Right atrium auricular region (tissue), 2 donors: ENCODE results near the gene DGKZ. TPM values are rescaled to one million over a fixed set of nuclear protein-coding genes. Genes with fewer than 3 reads are reported as not detected.

Experiments used
- DNase-seq: peaks from one replicate; pipeline ENCODE4 v3.0.0-alpha.2; 2019; ENCODE audit warnings: low spot score
- H3K27ac ChIP-seq, 2 donors: fragments of 200-600 bp; sonication (generic); 1 replicate in 1 of 2; 2 replicates in 1 of 2; pipeline ENCODE4 v1.5.1; 2016 to 2019
- H3K27me3 ChIP-seq, 2 donors: fragments of 200-600 bp; sonication (generic); one replicate each; pipeline versions ENCODE4 v1.5.1 to v1.6.0; 2017 to 2019
- H3K36me3 ChIP-seq: fragments of 200-600 bp; sonication (generic); one replicate; pipeline ENCODE4 v1.5.1; 2016
- H3K4me1 ChIP-seq, 2 donors: fragments of 200-600 bp; sonication (generic); one replicate each; pipeline versions ENCODE4 v1.5.1 to v1.6.0; 2017 to 2019
- H3K4me3 ChIP-seq, 2 donors: fragments of 200-600 bp; sonication (generic); 1 replicate in 1 of 2; 2 replicates in 1 of 2; pipeline ENCODE4 v1.5.1; 2017 to 2019; ENCODE audit warnings: mild to moderate bottlenecking in 1 of 2, moderate library complexity in 1 of 2
- H3K9me3 ChIP-seq, 2 donors: fragments of 200-600 bp; sonication (generic); one replicate each; pipeline ENCODE4 v1.5.1; 2019
- CTCF ChIP-seq, 2 donors: fragments of 200-600 bp; sonication (generic); IDR thresholded peaks; one replicate each; pipeline ENCODE4 v1.5.1; 2019; ENCODE audit warnings: antibody characterized with exemption in 2 of 2
- total RNA-seq, 2 donors: library from RNA; depleted of rRNA; stranded (reverse); fragments of >200 nt; gene quantifications; one replicate each; pipeline ENCODE4 v1.1.0, GENCODE V29; 2016

Gene DGKZ
- total RNA-seq, 2 donors from 2014 or later, result 91.7 to 116 TPM

DNA sequence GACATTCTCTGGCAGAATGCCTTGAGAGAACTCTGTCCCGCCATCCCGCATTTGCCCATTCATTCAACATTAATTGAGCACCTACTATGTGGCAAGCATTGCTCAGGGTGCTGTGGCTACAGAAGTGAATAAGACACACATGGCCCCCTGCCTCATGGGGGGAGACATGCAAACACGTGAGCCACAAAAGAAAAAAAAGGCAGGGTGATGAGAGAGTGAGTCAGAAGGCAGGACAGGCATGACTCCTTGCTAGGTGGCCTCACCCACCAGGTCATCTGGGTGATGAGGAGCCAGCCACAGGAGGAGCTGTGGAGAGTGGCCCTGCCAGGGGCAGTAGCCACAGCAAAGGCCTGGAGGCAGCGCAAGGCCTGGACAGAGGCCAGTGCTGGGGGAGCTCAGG lies 39.4 kb downstream of the DGKZ start:
- no peaks in the 10 kb centered on the region for H3K9me3 ChIP-seq
- H3K4me1 ChIP-seq, result peaks cover 0 to 48% of the 10 kb centered on the region in 2 donors
- peaks cover 12 to 25% of the 10 kb centered on the region in 2 donors for H3K27me3 ChIP-seq
- H3K4me3 ChIP-seq, result no peak overlapping the region
- H3K27ac ChIP-seq, result no peak overlapping the region
- no peak for DNase-seq
- no peaks in the 10 kb centered on the region for H3K36me3 ChIP-seq
- no peak for TF ChIP-seq CTCF (IDR thresholded peaks at IDR 0.05)

- H3K4me1 ChIP-seq, result peaks cover 0 to 48% of the 10 kb centered on the region in 2 donors
- H3K27me3 ChIP-seq, result peaks cover 12 to 28% of the 10 kb centered on the region in 2 donors
- H3K4me3 ChIP-seq, result no peak overlapping the region
- DNase-seq, result no peak
- no peaks in the 10 kb centered on the region for H3K9me3 ChIP-seq
- TF ChIP-seq CTCF (IDR thresholded peaks at IDR 0.05), result no peak
- H3K27ac ChIP-seq, result no peak overlapping the region
- H3K36me3 ChIP-seq, result no peaks in the 10 kb centered on the region
These were observed 40.2 kb downstream of the DGKZ start for GRCh38 chr11:46387456-46387855.

GRCh38 chr11:46387919-46388618 lies 40.8 kb downstream of the DGKZ start:
- Histone ChIP-seq H3K36me3 (no peaks in the 10 kb centered on the region), H3K27ac (no peak overlapping the region), H3K9me3 (no peaks in the 10 kb centered on the region), H3K4me3 (no peak overlapping the region), H3K4me1 (peaks cover 0 to 48% of the 10 kb centered on the region in 2 donors), H3K27me3 (peaks cover 12 to 28% of the 10 kb centered on the region in 2 donors)
- no peak for DNase-seq
- TF ChIP-seq CTCF (IDR thresholded peaks at IDR 0.05), result no peak

DNA sequence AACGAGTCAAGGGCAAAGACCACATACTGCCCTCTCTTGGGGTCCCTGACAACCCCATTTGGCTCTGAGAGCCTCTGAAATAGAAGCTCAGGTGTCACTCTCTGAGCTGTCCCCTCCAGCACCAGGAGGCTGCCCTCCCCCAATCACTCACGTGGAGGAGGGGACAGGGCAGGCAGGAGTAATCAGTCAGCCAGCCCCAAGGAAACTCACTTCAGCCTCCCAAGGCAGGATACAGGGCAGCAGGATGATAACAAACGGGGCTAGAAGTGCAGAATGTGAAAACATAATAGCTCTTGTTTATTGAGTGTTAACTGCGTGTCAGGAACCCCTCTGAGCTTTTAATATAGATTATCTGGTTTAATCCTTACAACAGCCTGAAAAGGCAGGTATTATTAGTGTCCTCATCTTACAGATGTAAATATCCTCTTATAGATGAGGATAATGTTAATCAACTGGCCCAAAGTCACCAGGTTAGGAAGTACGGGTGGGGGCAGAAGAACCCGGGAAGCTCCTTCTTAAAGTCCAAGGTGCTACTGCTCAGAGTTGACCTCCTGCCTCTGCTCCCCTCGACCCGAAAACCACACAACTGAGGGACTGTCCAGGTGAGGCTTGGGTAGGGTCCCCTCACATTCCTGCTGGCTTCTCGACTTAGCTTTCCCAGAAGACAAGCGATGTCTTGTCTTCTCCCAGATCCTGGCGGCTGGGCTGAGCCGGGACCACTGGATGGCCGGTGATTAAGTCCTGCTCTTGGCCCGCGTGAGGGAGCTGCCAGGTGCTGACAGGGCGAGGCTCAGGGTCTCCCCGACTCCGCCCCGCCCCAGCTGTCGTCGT lies 41.6 kb downstream of the DGKZ start:
- peaks cover 12 to 28% of the 10 kb centered on the region in 2 donors for H3K27me3 ChIP-seq
- no peak for TF ChIP-seq CTCF (IDR thresholded peaks at IDR 0.05)
- no peaks in the 10 kb centered on the region for H3K9me3 ChIP-seq
- no peak for DNase-seq
- H3K36me3 ChIP-seq, result no peaks in the 10 kb centered on the region
- H3K4me1 ChIP-seq, result peaks cover 0 to 49% of the 10 kb centered on the region in 2 donors
- H3K27ac ChIP-seq, result no peak overlapping the region
- peak overlapping the region in 1 of 2 donors; percentile 52 for H3K4me3 ChIP-seq

DNA sequence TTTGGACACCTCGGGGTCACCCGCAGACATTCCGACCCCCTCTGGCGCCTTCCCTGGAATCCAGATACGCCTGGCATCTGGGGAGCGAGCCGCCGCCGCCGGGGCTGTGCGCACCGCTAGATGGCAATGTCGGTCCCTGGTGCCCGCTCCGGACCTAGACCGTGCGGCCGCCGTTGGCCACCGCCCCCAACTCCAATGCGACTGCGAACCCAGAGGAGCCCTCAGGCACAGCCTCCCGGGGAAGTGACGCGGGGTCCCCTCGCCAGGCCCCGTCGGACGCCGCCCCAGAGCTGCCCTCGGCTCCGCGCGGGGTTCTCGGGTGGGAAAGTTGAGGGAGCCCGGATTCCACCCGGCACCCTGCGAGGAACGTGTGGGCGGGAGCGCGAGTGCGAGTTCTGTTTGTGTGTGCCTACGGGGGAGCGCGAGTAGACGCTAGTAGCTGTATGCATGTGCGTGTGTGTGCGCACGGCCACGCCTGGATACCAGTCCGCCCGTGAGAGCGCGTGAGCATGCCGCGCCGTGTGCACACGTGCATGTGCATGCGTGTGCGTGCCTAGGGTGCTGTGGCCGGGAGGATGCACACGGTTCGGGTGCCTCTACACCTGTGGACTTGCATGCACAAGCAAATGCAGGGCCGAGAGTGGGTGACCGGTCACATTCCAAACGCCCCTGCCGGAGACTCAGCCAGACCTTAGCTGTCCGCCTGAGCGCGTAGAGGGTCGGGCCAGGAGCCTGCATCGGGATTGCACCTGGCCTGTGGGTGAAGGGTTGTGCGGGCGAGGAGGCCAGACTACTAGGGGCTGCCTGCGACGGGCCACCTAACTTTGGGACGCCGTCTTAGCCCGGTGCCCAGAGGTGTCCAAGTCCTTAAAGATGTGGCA lies 42.4 kb downstream of the DGKZ start:
- peaks cover 12 to 28% of the 10 kb centered on the region in 2 donors for H3K27me3 ChIP-seq
- H3K9me3 ChIP-seq, result no peaks in the 10 kb centered on the region
- no peak overlapping the region for H3K27ac ChIP-seq
- peak; percentile 83 to 95 for TF ChIP-seq CTCF (IDR thresholded peaks at IDR 0.05)
- peak overlapping the region; percentile 14 to 52 for H3K4me3 ChIP-seq
- DNase-seq, result no peak
- H3K4me1 ChIP-seq, result peaks cover 0 to 49% of the 10 kb centered on the region in 2 donors
- H3K36me3 ChIP-seq, result no peaks in the 10 kb centered on the region
